ENCODE measurements around the gene MERTK.
"Not testable (repeated sequence)": the region's sequence is repeated elsewhere in the genome, so short reads cannot be mapped to it uniquely, and the experiment has no call there.

Gene MERTK

GRCh38 chr2:111947219-111947618 is 48.8 kb downstream of the MERTK start:
- no peak overlapping the region for H3K4me3 Mint-ChIP-seq
- no peaks in the 10 kb centered on the region for H3K4me1 Mint-ChIP-seq (ENCODE audit: low read depth)
- H3K27me3 Mint-ChIP-seq, result peaks cover 4% of the 10 kb centered on the region
- no peaks in the 10 kb centered on the region for H3K36me3 Mint-ChIP-seq
- H3K9me3 Mint-ChIP-seq (ENCODE audit: low read depth), result no peaks in the 10 kb centered on the region
- no peak overlapping the region for H3K27ac Mint-ChIP-seq

DNA sequence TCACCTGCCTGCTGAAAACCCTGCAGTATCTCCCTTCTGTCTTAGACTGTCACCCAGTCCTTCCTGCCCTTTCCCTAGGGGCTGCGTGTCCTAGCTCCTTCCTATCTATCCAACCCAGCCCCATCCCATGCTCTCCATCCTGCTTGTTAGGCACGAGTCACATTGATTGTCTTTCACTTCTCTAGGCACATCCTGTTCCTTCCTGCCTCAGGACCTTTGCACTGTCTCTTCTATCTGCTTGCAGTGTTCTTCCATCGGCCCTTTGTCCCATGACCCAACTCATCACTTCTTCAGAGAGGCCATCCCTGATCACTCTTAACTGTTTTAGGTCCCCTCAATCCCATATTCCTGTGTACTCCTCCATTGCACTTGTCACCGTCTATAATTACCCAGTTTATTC is 50.4 kb downstream of the MERTK start:
- Mint-ChIP-seq H3K27me3 (no peaks in the 10 kb centered on the region), H3K9me3 (ENCODE audit: low read depth) (no peaks in the 10 kb centered on the region), H3K4me1 (ENCODE audit: low read depth) (no peaks in the 10 kb centered on the region), H3K36me3 (no peaks in the 10 kb centered on the region), H3K27ac (no peak overlapping the region), H3K4me3 (no peak overlapping the region)

DNA sequence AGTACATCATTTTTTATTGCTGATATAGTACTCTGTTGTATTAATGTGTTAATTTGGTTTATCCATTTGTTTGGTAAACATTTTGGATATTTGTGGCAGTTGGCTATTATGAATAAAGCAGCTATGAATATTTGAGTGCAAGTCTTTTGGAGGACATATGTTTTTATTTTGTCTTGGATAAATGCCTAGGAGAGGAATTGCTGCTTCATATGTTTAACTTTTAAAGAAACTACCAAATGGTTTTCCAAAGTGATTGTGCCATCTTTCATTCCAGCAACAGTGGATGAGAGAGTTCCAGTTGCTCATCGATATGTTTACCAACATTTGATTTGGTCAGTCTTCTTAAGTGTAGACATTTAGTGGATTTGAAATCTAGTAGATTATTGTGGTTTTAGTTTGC is 51.8 kb downstream of the MERTK start:
- Mint-ChIP-seq H3K36me3 (no peaks in the 10 kb centered on the region), H3K9me3 (ENCODE audit: low read depth) (no peaks in the 10 kb centered on the region), H3K27ac (no peak overlapping the region), H3K27me3 (peaks cover 4% of the 10 kb centered on the region), H3K4me3 (no peak overlapping the region), H3K4me1 (ENCODE audit: low read depth) (no peaks in the 10 kb centered on the region)

GRCh38 chr2:111951486-111951885 is 53.1 kb downstream of the MERTK start:
- H3K27ac Mint-ChIP-seq, result no peak overlapping the region
- H3K4me3 Mint-ChIP-seq, result no peak overlapping the region
- H3K4me1 Mint-ChIP-seq (ENCODE audit: low read depth), result no peaks in the 10 kb centered on the region
- peaks cover 4% of the 10 kb centered on the region for H3K27me3 Mint-ChIP-seq
- H3K36me3 Mint-ChIP-seq, result no peaks in the 10 kb centered on the region
- no peaks in the 10 kb centered on the region for H3K9me3 Mint-ChIP-seq (ENCODE audit: low read depth)

DNA sequence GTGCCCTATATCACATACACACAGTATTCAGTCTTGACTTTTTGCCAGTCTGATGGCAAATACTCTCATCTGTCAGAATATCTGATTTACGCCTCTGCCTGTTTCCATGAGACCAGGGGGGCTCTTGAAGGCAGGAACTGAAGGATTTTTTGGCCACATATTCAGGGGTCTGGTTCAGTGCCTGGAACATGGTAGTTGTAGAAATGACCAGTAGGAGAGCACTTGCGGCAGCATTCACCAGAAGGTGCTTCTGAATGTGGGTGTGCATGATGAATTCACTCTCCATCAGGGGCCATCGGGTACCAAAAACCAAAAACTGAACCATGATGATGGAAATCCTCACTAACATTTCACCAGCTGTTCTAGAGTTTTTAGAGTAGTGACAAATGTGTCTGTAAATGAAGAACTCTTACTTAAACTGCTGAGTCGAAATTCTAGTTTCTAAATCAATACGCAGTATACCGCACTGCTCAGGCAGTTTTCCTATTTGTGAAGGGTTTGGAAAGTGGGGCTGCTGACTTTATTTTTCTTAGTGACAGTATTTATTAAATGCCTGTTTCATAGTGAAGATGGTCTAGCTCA is 54.6 kb downstream of the MERTK start:
- Mint-ChIP-seq H3K27ac (no peak overlapping the region), H3K4me1 (ENCODE audit: low read depth) (no peaks in the 10 kb centered on the region), H3K27me3 (peaks cover 4% of the 10 kb centered on the region), H3K36me3 (no peaks in the 10 kb centered on the region), H3K9me3 (ENCODE audit: low read depth) (no peaks in the 10 kb centered on the region), H3K4me3 (no peak overlapping the region)

GRCh38 chr2:111954602-111955332 is 56.4 kb downstream of the MERTK start:
- peaks cover 4% of the 10 kb centered on the region for H3K27me3 Mint-ChIP-seq
- H3K36me3 Mint-ChIP-seq, result no peaks in the 10 kb centered on the region
- H3K4me3 Mint-ChIP-seq, result no peak overlapping the region
- H3K9me3 Mint-ChIP-seq (ENCODE audit: low read depth), result no peaks in the 10 kb centered on the region
- H3K27ac Mint-ChIP-seq, result no peak overlapping the region
- H3K4me1 Mint-ChIP-seq (ENCODE audit: low read depth), result no peaks in the 10 kb centered on the region

DNA sequence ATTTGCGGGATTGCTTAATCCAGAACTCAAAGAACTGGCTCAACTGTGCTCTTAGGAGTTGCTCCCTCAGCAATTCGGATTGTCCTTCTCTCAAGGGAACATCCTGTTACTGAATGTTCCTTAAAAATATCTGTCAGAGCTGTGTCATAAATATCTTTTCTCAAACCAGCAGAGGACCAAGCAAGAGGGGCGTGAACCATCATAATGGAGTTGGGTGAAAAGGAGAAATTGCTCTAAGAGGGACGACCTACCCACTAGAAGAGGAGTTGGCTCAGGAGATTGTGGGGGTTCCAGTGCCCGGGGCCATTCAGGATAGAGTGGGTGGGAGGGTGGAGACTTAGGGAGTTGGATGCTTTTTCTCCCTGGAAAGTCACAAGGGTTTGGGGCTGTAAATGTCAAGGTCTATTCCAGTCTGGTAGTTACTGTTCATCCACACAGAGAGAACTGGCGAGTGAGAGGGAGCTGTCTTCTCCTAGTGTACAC is 59.5 kb downstream of the MERTK start:
- peaks cover 4% of the 10 kb centered on the region for H3K27me3 Mint-ChIP-seq
- no peaks in the 10 kb centered on the region for H3K4me1 Mint-ChIP-seq (ENCODE audit: low read depth)
- no peaks in the 10 kb centered on the region for H3K9me3 Mint-ChIP-seq (ENCODE audit: low read depth)
- H3K27ac Mint-ChIP-seq, result no peak overlapping the region
- no peak overlapping the region for H3K4me3 Mint-ChIP-seq
- H3K36me3 Mint-ChIP-seq, result no peaks in the 10 kb centered on the region

- Mint-ChIP-seq H3K36me3 (no peaks in the 10 kb centered on the region), H3K27me3 (peaks cover 3% of the 10 kb centered on the region), H3K4me3 (no peak overlapping the region), H3K9me3 (ENCODE audit: low read depth) (no peaks in the 10 kb centered on the region), H3K27ac (no peak overlapping the region), H3K4me1 (ENCODE audit: low read depth) (no peaks in the 10 kb centered on the region)
Observed at GRCh38 chr2:111958901-111959300, 60.5 kb downstream of the MERTK start.

GRCh38 chr2:111961663-111962062 is 63.3 kb downstream of the MERTK start:
- Mint-ChIP-seq H3K27ac (no peak overlapping the region), H3K36me3 (no peaks in the 10 kb centered on the region), H3K9me3 (ENCODE audit: low read depth) (no peaks in the 10 kb centered on the region), H3K4me3 (no peak overlapping the region), H3K4me1 (ENCODE audit: low read depth) (no peaks in the 10 kb centered on the region), H3K27me3 (no peaks in the 10 kb centered on the region)

GRCh38 chr2:111963086-111963485 is 64.7 kb downstream of the MERTK start:
- not testable (repeated sequence) for H3K27me3 Mint-ChIP-seq; H3K36me3 Mint-ChIP-seq; H3K4me3 Mint-ChIP-seq; H3K27ac Mint-ChIP-seq; H3K9me3 Mint-ChIP-seq (ENCODE audit: low read depth); H3K4me1 Mint-ChIP-seq (ENCODE audit: low read depth)

DNA sequence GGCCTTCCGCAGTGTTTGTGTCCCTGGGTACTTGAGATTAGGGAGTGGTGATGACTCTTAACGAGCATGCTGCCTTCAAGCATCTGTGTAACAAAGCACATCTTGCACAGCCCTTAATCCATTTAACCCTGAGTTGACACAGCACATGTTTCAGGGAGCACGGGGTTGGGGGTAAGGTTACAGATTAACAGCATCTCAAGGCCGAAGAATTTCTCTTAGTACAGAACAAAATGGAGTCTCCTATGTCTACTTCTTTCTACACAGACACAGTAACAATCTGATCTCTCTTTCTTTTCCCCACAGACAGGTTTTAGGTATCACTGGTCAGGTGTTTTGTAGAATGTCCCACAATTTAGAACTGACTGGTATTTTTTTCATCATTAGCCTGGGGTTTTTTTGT is 65.1 kb downstream of the MERTK start:
- not testable (repeated sequence) for H3K4me3 Mint-ChIP-seq; H3K4me1 Mint-ChIP-seq (ENCODE audit: low read depth)

DNA sequence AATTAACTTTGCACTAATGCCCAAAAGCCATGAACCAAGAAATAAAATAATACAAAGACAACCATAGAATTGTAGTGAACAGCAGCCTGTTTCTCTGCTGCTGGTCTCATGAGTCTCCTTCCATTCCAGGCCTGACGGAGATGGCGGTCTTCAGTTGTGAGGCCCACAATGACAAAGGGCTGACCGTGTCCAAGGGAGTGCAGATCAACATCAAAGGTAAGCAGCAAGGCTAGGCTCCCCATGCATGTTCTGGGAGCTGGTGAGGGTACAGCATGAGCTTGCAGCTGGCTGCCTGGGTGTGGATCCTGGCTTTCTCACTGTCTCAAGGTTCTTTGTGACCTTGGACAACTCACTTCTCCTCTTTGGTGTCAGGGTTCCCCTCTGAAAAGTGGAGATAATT is 66.7 kb downstream of the MERTK start:
- no peaks in the 10 kb centered on the region for H3K4me1 Mint-ChIP-seq (ENCODE audit: low read depth)
- H3K9me3 Mint-ChIP-seq (ENCODE audit: low read depth), result no peaks in the 10 kb centered on the region
- no peaks in the 10 kb centered on the region for H3K27me3 Mint-ChIP-seq
- H3K36me3 Mint-ChIP-seq, result no peaks in the 10 kb centered on the region
- no peak overlapping the region for H3K4me3 Mint-ChIP-seq
- no peak overlapping the region for H3K27ac Mint-ChIP-seq

More for the DNA sequence above, 65.1 kb downstream of the MERTK start:
- H3K27me3 Mint-ChIP-seq; H3K36me3 Mint-ChIP-seq; H3K27ac Mint-ChIP-seq; H3K9me3 Mint-ChIP-seq (ENCODE audit: low read depth): not testable (repeated sequence)

- no peaks in the 10 kb centered on the region for H3K9me3 Mint-ChIP-seq (ENCODE audit: low read depth)
- no peak overlapping the region for H3K4me3 Mint-ChIP-seq
- no peaks in the 10 kb centered on the region for H3K27me3 Mint-ChIP-seq
- H3K4me1 Mint-ChIP-seq (ENCODE audit: low read depth), result no peaks in the 10 kb centered on the region
- no peaks in the 10 kb centered on the region for H3K36me3 Mint-ChIP-seq
- H3K27ac Mint-ChIP-seq, result no peak overlapping the region
Observed at GRCh38 chr2:111966241-111966640, 67.8 kb downstream of the MERTK start.

DNA sequence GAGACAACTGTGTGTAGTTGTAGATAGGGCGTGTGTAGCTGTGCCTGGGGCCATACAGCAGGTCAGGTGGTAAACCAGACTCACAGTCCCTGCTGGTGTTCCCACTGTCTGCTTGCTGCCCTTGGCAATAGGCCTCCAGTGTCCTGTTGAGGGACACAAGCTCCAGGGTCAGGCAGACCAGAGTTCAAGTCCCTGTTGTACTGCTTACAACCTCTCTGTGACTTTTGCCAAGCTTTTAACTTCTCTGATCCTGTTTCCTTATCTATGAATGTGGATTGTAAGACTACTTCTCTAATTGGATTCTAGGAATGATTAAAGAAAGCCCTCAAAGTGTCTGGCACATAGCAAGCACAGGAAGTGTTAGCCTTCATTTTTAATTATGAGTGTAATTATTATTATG is 68.6 kb downstream of the MERTK start:
- Mint-ChIP-seq H3K36me3 (no peaks in the 10 kb centered on the region), H3K9me3 (ENCODE audit: low read depth) (no peaks in the 10 kb centered on the region), H3K4me3 (no peak overlapping the region), H3K4me1 (ENCODE audit: low read depth) (no peaks in the 10 kb centered on the region), H3K27ac (no peak overlapping the region), H3K27me3 (peaks cover 4% of the 10 kb centered on the region)

DNA sequence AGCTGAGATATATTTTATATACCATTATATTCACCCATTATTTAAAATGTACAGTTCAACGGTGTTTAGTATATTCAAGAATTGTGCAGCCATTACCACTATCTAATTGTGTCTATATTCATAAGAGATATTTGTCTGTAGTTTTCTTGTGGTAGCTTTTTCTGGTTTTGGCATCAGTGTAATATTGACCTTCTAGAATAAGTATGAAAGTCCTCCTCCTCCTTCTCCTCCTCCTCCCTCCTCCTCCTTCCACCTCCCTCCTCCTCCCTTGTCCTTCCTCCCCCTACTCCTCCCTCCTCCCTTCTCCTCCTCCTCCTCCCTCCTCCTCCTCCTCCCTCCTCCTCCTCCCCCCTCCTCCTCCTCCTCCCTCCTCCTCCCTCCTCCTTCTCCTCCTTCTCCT is 72.0 kb downstream of the MERTK start:
- Mint-ChIP-seq H3K4me3 (no peak overlapping the region), H3K4me1 (ENCODE audit: low read depth) (no peaks in the 10 kb centered on the region), H3K27ac (no peak overlapping the region), H3K36me3 (peaks cover 2% of the 10 kb centered on the region), H3K9me3 (ENCODE audit: low read depth) (no peaks in the 10 kb centered on the region), H3K27me3 (peaks cover 12% of the 10 kb centered on the region)

All from activated naive CD8-positive, alpha-beta T cell (primary cell).